GM18499 (cell line): ENCODE results near the gene STAC2.

Source experiments
- ATAC-seq: cut with Tn5 transposase; IDR thresholded peaks from one replicate; pipeline ENCODE4 v1.9.1; 2021; ENCODE audit warnings: moderate number of reproducible peaks; ENCODE audit not compliant: insufficient read depth, unreplicated experiment

Gene STAC2

DNA sequence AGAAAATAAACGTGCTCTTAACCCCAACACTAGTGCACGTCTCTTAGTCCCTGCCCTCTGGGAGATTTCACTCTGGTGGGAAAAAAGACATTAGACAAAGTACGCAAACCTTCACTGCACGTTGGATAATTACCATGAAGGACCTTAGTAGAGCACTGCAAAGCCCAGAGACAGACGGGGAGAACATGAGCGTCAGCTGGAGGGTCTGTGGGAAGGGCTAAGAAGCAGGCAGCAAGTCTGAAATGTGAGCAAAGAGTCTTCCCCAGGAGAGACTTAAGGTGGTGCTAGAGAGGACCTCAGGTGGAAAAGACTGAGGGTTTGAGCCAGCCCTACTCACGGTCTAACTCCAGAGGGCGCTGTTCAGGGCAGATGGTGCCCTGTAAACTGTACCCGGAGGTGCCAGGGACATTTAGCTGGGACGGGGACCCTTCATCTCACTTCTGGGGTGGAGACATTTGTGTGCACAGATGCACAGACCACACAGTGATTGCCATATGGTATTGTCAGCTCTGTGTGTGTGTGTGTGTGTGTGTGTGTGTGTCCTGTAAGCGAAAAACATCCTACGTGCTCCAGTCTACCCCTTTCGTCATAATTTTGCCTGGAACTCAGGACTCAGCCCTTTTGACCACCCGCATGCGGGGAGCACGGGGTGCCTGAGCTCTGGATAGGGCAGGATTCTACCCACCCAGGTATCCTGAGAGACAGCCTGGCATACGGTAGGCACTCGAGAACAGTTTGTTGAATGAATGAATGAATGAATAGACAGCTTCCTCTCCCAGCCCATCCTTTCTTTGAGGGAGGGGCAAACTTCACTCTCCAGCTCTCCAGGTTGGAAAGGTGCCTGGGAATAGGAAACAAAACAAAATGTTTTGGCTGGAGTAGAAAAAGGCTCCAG, 10.1 kb upstream of the STAC2 start:
- no peak for ATAC-seq

DNA sequence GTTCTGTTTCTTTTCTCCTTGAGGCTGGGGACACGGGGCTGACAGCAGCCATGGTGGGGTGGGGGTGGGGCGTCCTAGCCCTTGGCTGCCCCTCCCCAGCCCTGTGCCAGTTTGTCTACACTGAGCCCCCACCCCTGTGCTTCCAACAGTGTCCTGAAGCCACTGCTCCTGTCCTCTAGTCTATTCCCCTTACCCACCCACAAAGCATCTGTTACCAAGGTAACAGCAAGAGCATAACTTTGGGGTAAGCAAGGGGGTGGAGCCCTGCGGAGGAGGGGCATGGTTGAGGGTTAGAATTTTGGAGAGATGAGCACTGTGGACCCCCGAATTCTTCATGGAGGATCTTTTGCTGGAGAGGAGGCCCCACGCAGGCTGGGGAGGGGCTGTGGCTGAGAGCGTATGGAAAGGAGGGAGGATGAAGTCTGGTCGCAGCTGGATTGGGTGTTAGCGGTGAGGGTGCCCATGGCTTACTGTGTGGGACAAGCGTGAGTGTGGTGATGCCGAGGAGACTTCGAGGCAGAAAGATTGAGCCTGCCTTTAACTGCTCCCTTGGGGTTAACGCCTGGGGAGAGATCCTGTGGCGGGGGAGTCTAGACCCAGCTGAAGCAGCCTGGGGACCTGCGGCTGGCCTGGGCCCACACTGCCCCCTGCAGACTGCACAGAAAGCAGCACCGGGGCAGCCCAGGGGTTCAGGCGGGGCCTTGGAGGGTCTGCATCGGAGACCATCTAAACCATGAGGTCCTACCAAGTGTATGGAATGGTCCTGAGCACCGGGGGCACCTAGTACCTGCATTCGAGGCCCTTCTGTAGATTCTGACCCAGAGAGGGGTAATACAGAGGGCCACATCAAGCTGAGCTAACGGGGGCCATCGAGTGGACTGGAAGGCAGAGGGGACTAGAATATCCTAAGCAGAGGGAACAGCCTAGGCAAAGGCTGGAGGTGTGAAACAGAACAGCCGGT, 6.1 kb upstream of the STAC2 start:
- no peak for ATAC-seq

DNA sequence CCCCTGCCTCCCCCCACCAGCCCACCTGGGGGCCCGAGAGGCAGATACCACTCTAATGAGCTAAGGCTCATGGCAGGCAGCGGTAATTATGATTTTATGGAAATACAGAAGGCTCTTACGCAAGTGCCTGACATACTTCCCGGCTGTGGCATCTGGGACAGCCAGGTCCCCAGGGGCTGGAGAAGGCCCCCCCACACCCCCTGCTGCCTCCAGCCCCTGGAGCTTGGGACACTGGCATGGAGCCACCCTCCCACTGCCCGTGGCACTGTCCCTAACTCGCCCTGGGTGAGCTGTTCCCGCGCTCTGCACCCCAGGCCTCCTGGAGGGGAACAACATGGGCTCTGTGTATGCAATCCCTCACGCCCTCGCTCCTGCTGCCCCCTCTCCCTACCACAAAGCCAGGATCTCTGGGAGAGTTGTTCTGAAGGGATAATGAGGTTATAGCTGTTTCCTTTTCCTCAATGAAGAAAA, 5.4 kb upstream of the STAC2 start:
- ATAC-seq, result no peak

GRCh38 chr17:39230361-39230760, 4.6 kb upstream of the STAC2 start:
- no peak for ATAC-seq

DNA sequence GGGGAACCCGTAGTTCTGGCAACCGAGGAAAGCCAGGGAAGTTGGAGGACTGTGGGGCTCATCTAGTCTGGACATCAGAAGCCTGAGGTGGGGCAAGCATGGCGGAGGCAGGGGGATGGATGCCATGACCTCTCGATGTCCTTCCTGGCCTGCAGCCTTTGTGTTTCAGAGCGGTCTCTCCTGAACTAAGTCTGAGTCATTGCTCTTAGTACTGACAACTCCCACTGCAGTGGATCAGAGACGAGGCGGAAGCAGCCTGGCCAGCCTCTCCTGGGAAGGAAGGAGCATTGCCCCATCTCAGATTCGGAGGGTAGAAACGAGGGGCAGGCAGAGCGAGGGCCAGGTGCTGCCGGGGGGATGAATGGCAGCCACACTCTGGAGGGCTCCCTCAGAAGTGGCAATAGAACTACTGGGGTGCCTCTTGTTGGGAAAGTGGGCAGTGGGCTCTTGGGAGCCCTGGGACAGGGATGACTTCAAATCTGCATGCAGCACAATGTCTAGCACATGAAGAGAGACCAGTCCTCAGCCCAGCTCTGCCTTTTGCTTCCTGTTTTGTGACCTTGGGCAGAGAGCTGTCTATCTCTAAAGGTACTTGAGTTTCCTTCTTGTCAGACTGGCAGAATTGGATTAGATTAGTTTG, 3.6 kb upstream of the STAC2 start:
- ATAC-seq, result no peak

GRCh38 chr17:39227364-39227919, 1.7 kb upstream of the STAC2 start:
- ATAC-seq, result no peak

DNA sequence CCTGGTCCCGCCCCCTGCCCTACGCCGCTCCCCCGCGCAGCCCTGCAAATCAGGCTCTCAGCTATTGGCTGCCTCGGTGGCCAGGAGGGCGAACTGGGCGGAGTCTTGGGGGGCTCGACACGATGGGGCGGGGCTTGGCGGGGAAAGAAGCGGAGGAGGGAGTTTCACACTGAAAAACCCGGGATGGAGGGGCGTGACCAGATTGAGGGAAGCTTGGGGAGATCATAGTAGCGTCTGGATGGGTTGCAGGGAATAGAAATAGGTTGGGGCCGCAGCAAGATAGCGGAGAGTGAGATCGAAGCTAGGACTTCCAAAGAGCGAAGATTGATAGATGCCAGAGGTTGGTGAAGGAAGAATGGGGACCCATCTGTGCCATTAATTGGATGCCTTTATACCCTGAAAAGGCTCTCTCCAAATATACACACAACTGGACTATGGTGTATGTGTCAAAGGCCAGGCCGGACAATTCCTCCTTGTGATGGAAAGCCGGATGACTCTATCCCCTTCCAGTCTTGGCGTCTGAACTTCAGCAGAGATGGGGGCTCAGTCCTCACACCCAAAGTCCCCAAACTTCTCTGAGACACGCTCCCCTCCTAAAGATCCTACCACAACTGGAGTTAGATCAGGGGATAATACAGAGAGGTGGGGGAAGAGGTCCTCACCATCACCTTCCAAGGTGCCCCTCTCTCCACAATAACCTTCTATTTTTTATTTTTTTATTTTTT, 376 bp upstream of the STAC2 start:
- no peak for ATAC-seq

- no peak for ATAC-seq
Observed at GRCh38 chr17:39224778-39225307, 902 bp downstream of the STAC2 start.

GRCh38 chr17:39223907-39224777, 1.6 kb downstream of the STAC2 start:
- ATAC-seq, result no peak

DNA sequence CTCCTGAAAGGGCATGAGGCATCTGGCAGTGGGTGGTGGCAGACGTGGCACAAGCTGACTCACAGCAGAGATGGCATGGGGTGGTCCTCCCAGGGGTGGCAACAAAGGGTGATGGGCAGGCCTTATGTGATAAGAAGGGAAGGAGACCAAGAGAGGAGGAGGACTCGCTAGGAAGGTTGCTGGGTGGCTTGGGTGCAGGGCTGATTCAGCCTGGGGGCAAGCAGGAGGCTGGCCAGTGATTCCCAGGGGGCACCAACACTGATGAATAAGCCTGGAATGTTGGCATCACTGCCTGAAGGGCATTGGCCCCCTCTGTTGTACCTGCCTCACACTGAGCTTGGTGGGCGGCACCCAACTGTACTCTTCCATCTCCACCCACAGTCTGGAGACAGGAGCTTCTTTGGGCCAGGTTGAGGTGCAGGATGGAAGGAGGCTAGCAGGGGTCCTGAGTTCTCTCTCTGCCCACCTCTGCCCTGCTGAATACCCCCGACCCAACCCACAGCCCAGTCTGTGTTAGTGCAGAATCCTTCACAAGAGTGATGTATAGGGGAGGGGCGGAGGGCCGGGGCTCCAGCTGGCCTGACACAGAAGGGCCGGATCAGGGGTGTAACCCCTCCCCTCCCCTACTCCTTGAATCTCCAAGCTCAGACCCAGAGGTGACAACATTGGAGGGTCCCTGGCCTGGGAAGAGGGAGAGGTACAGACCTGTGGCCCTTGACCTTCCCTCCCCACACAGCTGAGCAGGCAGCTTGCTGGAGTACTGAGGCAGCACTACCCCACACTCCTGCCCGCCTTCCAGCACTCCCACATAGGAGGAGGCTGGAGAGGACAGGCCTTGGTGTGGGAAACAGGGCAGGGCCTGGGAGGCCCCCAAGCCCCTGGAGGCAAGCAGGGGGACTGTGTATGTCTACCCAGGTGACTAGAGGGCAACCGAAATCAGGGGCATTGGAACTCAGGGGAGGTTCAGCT, 2.6 kb downstream of the STAC2 start:
- ATAC-seq, result no peak

GRCh38 chr17:39222151-39222550, 3.6 kb downstream of the STAC2 start:
- no peak for ATAC-seq

- ATAC-seq, result no peak
Observed at GRCh38 chr17:39221572-39221971, 4.2 kb downstream of the STAC2 start.

- ATAC-seq, result no peak
Observed at GRCh38 chr17:39219647-39220154, 6.0 kb downstream of the STAC2 start.

- ATAC-seq, result no peak
Observed at GRCh38 chr17:39218906-39219305, 6.8 kb downstream of the STAC2 start.

DNA sequence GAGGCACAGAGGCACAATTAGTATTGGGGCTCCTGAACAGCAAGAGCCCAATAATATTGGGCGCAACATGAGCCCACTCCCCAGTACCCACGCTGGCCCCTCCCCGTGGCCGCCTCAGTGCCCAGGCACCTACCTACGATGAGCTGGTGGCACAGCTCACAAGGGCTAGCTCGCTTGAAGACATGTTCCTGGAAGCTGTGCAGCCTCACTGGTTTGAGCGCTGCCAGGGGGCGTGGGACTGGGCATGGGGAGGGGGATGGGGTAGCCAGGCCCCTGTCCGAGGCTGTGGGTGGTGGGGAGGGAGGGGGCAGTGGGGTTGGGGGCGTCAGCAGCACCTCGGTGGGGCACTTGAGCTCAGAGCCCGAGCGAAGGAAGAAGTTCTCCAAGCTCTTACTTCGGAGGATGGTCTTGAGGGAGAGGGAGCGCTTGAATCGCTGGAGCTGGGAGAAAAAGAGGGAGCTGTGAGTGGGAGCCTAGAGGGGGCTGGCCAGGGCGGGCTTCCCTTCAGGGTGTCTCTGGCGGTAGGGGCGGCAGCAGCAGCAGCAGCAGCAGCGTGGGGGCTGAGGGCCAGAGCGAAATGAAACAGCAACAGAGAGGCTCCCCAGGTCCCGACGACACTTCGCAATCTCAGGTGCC, 7.9 kb downstream of the STAC2 start:
- no peak for ATAC-seq

- no peak for ATAC-seq
Observed at GRCh38 chr17:39213852-39214251, 11.9 kb downstream of the STAC2 start.
